Neural cell (in vitro differentiated cells): ENCODE data around the gene NDST1. TPM values are rescaled to one million over a fixed set of nuclear protein-coding genes. Genes with fewer than 3 reads are reported as not detected.
A peak's percentile ranks its signal among the peaks of the same experiment; 100 is the strongest.

ENCODE experiments used
- H2AFZ ChIP-seq: fragments of 200-600, 300-800 bp; sonication (generic), shearing (Covaris generic); 2 replicates; pipeline ENCODE4 v1.6.0; 2014; ENCODE audit warnings: low read depth, mild to moderate bottlenecking, antibody characterized with exemption, low read length, moderate library complexity
- H3F3A ChIP-seq: fragments of 200-600 bp; shearing (Covaris generic); 2 replicates; pipeline ENCODE4 v1.6.1; 2016; ENCODE audit warnings: mild to moderate bottlenecking, moderate library complexity, mixed read lengths, antibody characterized with exemption, low read length; ENCODE audit not compliant: insufficient read depth, poor library complexity, severe bottlenecking
- H3K27ac ChIP-seq: fragments of 200-600, 300-800 bp; sonication (generic), shearing (Covaris generic); 2 replicates; pipeline ENCODE4 v1.5.1; 2014; ENCODE audit warnings: mild to moderate bottlenecking, low read length, moderate library complexity
- H3K27me3 ChIP-seq: fragments of 300-800, 200-600 bp; sonication (generic), shearing (Covaris generic); 2 replicates; pipeline ENCODE4 v1.6.0; 2014; ENCODE audit warnings: mild to moderate bottlenecking, low read depth, low read length, moderate library complexity; ENCODE audit not compliant: insufficient read depth
- H3K36me3 ChIP-seq: fragments of 300-800, 200-600 bp; sonication (generic), shearing (Covaris generic); 2 replicates; pipeline ENCODE4 v1.5.1; 2014; ENCODE audit warnings: mild to moderate bottlenecking, antibody characterized with exemption, low read length, moderate library complexity; ENCODE audit not compliant: insufficient read depth
- H3K4me2 ChIP-seq: fragments of 300-800, 200-600 bp; sonication (generic), shearing (Covaris generic); 2 replicates; pipeline ENCODE4 v1.6.0; 2014; ENCODE audit warnings: mild to moderate bottlenecking, low read length
- H3K4me3 ChIP-seq: fragments of 300-800, 200-600 bp; sonication (generic), shearing (Covaris generic); 2 replicates; pipeline ENCODE4 v1.5.1; 2014; ENCODE audit warnings: mild to moderate bottlenecking, low read length, moderate library complexity
- H3K79me2 ChIP-seq: fragments of 200-600 bp; shearing (Covaris generic); replicated peaks from 2 replicates; pipeline ENCODE4 v1.6.0; 2014; ENCODE audit warnings: mild to moderate bottlenecking, low read length, moderate library complexity; ENCODE audit not compliant: insufficient read depth
- H3K9ac ChIP-seq: fragments of 300-800, 200-600 bp; sonication (generic), shearing (Covaris generic); 2 replicates; pipeline ENCODE4 v1.6.1; 2016; ENCODE audit warnings: mild to moderate bottlenecking, low read length, mixed read lengths
- H3K9me2 ChIP-seq: fragments of 200-600 bp; shearing (Covaris generic); 2 replicates; pipeline ENCODE4 v1.6.1; 2016; ENCODE audit warnings: mild to moderate bottlenecking, low read length, mixed read lengths; ENCODE audit not compliant: insufficient read depth
- H3K9me3 ChIP-seq: fragments of 200-600, 300-800 bp; sonication (generic), shearing (Covaris generic); 2 replicates; pipeline ENCODE4 v1.6.1; 2016; ENCODE audit warnings: mild to moderate bottlenecking, mixed run types, low read length, moderate library complexity, mixed read lengths
- H4K20me1 ChIP-seq: fragments of 200-600 bp; shearing (Covaris generic); 2 replicates; pipeline ENCODE4 v1.6.1; 2016; ENCODE audit warnings: mild to moderate bottlenecking, mixed run types; ENCODE audit not compliant: insufficient read depth
- CTCF ChIP-seq: fragments of 450-650 bp; IDR thresholded peaks from 2 replicates; pipeline ENCODE4 v1.5.1; 2014; ENCODE audit warnings: antibody characterized with exemption, mild to moderate bottlenecking, moderate library complexity; ENCODE audit not compliant: poor library complexity, severe bottlenecking
- EP300 ChIP-seq: fragments of 450-650 bp; conservative IDR thresholded peaks from 2 replicates; pipeline ENCODE4 v1.6.1; 2014; ENCODE audit warnings: antibody characterized with exemption, mild to moderate bottlenecking, moderate library complexity; ENCODE audit not compliant: poor library complexity, severe bottlenecking
- EZH2 ChIP-seq: fragments of 200-600, 300-800 bp; shearing (Covaris generic), sonication (generic); IDR thresholded peaks from 2 replicates; pipeline ENCODE4 v1.6.1; 2014; ENCODE audit warnings: antibody characterized with exemption, low read length, borderline replicate concordance, mild to moderate bottlenecking; ENCODE audit not compliant: insufficient read depth, poor library complexity, severe bottlenecking
- MXI1 ChIP-seq: fragments of 450-650 bp; conservative IDR thresholded peaks from 2 replicates; pipeline ENCODE4 v1.6.1; 2014; ENCODE audit warnings: antibody characterized with exemption, mild to moderate bottlenecking; ENCODE audit not compliant: poor library complexity, severe bottlenecking
- POLR2AphosphoS5 ChIP-seq: IDR thresholded peaks from 2 replicates; pipeline ENCODE4 v1.6.1; 2012
- RAD21 ChIP-seq: fragments of 450-650 bp; conservative IDR thresholded peaks from 2 replicates; pipeline ENCODE4 v1.6.1; 2014; ENCODE audit warnings: antibody characterized with exemption, mild to moderate bottlenecking, moderate library complexity
- REST ChIP-seq: IDR thresholded peaks from 2 replicates; pipeline ENCODE4 v1.6.1; 2012; ENCODE audit warnings: borderline replicate concordance
- SMC3 ChIP-seq: fragments of 450-650 bp; conservative IDR thresholded peaks from 2 replicates; pipeline ENCODE4 v1.6.1; 2014; ENCODE audit warnings: antibody characterized with exemption, mild to moderate bottlenecking, moderate library complexity; ENCODE audit not compliant: poor library complexity
- TAF1 ChIP-seq: IDR thresholded peaks from 2 replicates; pipeline ENCODE4 v1.6.1; 2012; ENCODE audit warnings: low read depth
- polyA plus RNA-seq: library from polyadenylated mRNA; depleted of rRNA; stranded (reverse); fragments of >200 nt; gene quantifications from 2 replicates; pipeline ENCODE4 v1.2.3, GENCODE V29; 2014

The NDST1 gene
- polyA plus RNA-seq, 1 donor from 2014 or later, result 15.6 TPM

GRCh38 chr5:150560401-150561191 lies 52.7 kb downstream of the NDST1 start:
- peak; percentile 78 for TF ChIP-seq CTCF
- no peak for TF ChIP-seq POLR2AphosphoS5
- peak; percentile 83 for TF ChIP-seq SMC3
- peak; percentile 83 for TF ChIP-seq RAD21
- no peaks in the 10 kb centered on the region for H3K36me3 ChIP-seq
- no peak overlapping the region for H3K4me3 ChIP-seq
- no peaks in the 10 kb centered on the region for H3K79me2 ChIP-seq
- H3F3A ChIP-seq, result no peaks in the 10 kb centered on the region
- no peaks in the 10 kb centered on the region for H4K20me1 ChIP-seq
- H2AFZ ChIP-seq, result no peak overlapping the region
- no peaks in the 10 kb centered on the region for H3K9me3 ChIP-seq
- no peak overlapping the region for H3K27ac ChIP-seq
- H3K9ac ChIP-seq, result no peak overlapping the region
- H3K27me3 ChIP-seq, result no peaks in the 10 kb centered on the region
- H3K4me2 ChIP-seq, result no peak overlapping the region
- H3K9me2 ChIP-seq, result no peaks in the 10 kb centered on the region

- no peaks in the 10 kb centered on the region for H3F3A ChIP-seq
- no peak overlapping the region for H3K4me3 ChIP-seq
- no peaks in the 10 kb centered on the region for H3K27me3 ChIP-seq
- no peak overlapping the region for H3K4me2 ChIP-seq
- no peak overlapping the region for H3K9ac ChIP-seq
- no peaks in the 10 kb centered on the region for H3K79me2 ChIP-seq
- H2AFZ ChIP-seq, result no peak overlapping the region
- no peaks in the 10 kb centered on the region for H3K9me2 ChIP-seq
- no peaks in the 10 kb centered on the region for H3K9me3 ChIP-seq
- TF ChIP-seq MXI1, result no peak
- TF ChIP-seq POLR2AphosphoS5, result no peak
- no peak for TF ChIP-seq EP300
- no peak for TF ChIP-seq EZH2
- no peak for TF ChIP-seq TAF1
- no peak for TF ChIP-seq SMC3
- TF ChIP-seq REST, result no peak
- TF ChIP-seq CTCF, result no peak
- TF ChIP-seq RAD21, result no peak
- no peaks in the 10 kb centered on the region for H4K20me1 ChIP-seq
- no peaks in the 10 kb centered on the region for H3K36me3 ChIP-seq
- no peak overlapping the region for H3K27ac ChIP-seq
These were observed 53.2 kb downstream of the NDST1 start for GRCh38 chr5:150561192-150561512.
